SU-DHL-6 (cell line): ENCODE measurements around the gene RPGR.

Experiments
- H2AFZ ChIP-seq: fragments of 200-600 bp; sonication (generic); 2 replicates; pipeline ENCODE4 v1.6.1; 2014; ENCODE audit warnings: low read depth, mild to moderate bottlenecking, moderate library complexity, mixed read lengths, antibody characterized with exemption, low read length; ENCODE audit not compliant: severe bottlenecking
- H3F3A ChIP-seq: fragments of 200-600 bp; shearing (Covaris generic); 2 replicates; pipeline ENCODE4 v1.6.0; 2016; ENCODE audit warnings: antibody characterized with exemption, mild to moderate bottlenecking; ENCODE audit not compliant: insufficient read depth
- H3K27ac ChIP-seq: fragments of 200-600 bp; sonication (generic); 2 replicates; pipeline ENCODE4 v1.5.1; 2016; ENCODE audit warnings: low read depth, mild to moderate bottlenecking, low read length, moderate library complexity, mixed read lengths
- H3K27me3 ChIP-seq: fragments of 200-600 bp; sonication (generic), shearing (Covaris generic); 2 replicates; pipeline ENCODE4 v1.6.0; 2014; ENCODE audit warnings: mild to moderate bottlenecking, low read length
- H3K36me3 ChIP-seq: fragments of 200-600 bp; sonication (generic); 2 replicates; pipeline ENCODE4 v1.6.1; 2014; ENCODE audit warnings: mild to moderate bottlenecking, low read length, mixed read lengths
- H3K4me2 ChIP-seq: fragments of 300-600, 200-600 bp; shearing (Covaris generic), sonication (generic); 2 replicates; pipeline ENCODE4 v1.6.0; 2014; ENCODE audit warnings: low read length, low read depth, mild to moderate bottlenecking; ENCODE audit not compliant: poor library complexity, severe bottlenecking
- H3K4me3 ChIP-seq: fragments of 200-600 bp; sonication (generic); 2 replicates; pipeline ENCODE4 v1.5.1; 2014; ENCODE audit warnings: antibody characterized with exemption, low read length, mild to moderate bottlenecking, mixed read lengths; ENCODE audit not compliant: insufficient read depth, poor library complexity, severe bottlenecking
- H3K79me2 ChIP-seq: fragments of 200-600 bp; sonication (generic); 2 replicates; pipeline ENCODE4 v1.6.1; 2014; ENCODE audit warnings: mild to moderate bottlenecking, low read length, moderate library complexity; ENCODE audit not compliant: insufficient read depth
- H3K9ac ChIP-seq: fragments of 200-600 bp; sonication (generic); 2 replicates; pipeline ENCODE4 v1.7.0; 2014; ENCODE audit warnings: mild to moderate bottlenecking, low read length
- H3K9me2 ChIP-seq: fragments of 200-600 bp; sonication (generic); replicated peaks from 2 replicates; pipeline ENCODE4 v1.6.1; 2014; ENCODE audit warnings: low read length; ENCODE audit not compliant: insufficient read depth
- H3K9me3 ChIP-seq: fragments of 200-600 bp; sonication (generic); 2 replicates; pipeline ENCODE4 v1.6.1; 2014; ENCODE audit warnings: low read length, mixed read lengths; ENCODE audit not compliant: insufficient read depth
- H4K20me1 ChIP-seq: fragments of 200-600 bp; sonication (generic); 2 replicates; pipeline ENCODE4 v1.6.1; 2014; ENCODE audit warnings: low read depth, mild to moderate bottlenecking, antibody characterized with exemption, low read length, moderate library complexity, mixed read lengths
- EZH2phosphoT487 ChIP-seq: fragments of 200-600 bp; sonication (generic), shearing (Covaris generic); conservative IDR thresholded peaks from 2 replicates; pipeline ENCODE4 v1.6.1; 2018; ENCODE audit warnings: mild to moderate bottlenecking, antibody characterized with exemption, low read length, moderate library complexity, mixed read lengths
- TF ChIP-seq, protein P1 (sequence below): fragments of 200-600 bp; sonication (generic); IDR thresholded peaks from one replicate; pipeline ENCODE4 v1.5.1; 2017; ENCODE audit warnings: antibody characterized with exemption, mild to moderate bottlenecking, low read length, moderate library complexity; ENCODE audit not compliant: insufficient read depth, poor library complexity, severe bottlenecking

RPGR gene

GRCh38 chrX:38233891-38234667, 93.2 kb downstream of the RPGR start:
- Histone ChIP-seq H3K9ac (no peak overlapping the region), H2AFZ (no peak overlapping the region), H3F3A (no peaks in the 10 kb centered on the region), H3K4me2 (no peak overlapping the region), H3K36me3 (no peaks in the 10 kb centered on the region), H3K79me2 (no peaks in the 10 kb centered on the region), H3K27me3 (no peaks in the 10 kb centered on the region), H4K20me1 (no peaks in the 10 kb centered on the region), H3K4me3 (no peak overlapping the region), H3K27ac (no peak overlapping the region), H3K9me3 (no peaks in the 10 kb centered on the region), H3K9me2 (no peaks in the 10 kb centered on the region)
- TF ChIP-seq EZH2phosphoT487: no peak
- TF ChIP-seq, protein P1, sequence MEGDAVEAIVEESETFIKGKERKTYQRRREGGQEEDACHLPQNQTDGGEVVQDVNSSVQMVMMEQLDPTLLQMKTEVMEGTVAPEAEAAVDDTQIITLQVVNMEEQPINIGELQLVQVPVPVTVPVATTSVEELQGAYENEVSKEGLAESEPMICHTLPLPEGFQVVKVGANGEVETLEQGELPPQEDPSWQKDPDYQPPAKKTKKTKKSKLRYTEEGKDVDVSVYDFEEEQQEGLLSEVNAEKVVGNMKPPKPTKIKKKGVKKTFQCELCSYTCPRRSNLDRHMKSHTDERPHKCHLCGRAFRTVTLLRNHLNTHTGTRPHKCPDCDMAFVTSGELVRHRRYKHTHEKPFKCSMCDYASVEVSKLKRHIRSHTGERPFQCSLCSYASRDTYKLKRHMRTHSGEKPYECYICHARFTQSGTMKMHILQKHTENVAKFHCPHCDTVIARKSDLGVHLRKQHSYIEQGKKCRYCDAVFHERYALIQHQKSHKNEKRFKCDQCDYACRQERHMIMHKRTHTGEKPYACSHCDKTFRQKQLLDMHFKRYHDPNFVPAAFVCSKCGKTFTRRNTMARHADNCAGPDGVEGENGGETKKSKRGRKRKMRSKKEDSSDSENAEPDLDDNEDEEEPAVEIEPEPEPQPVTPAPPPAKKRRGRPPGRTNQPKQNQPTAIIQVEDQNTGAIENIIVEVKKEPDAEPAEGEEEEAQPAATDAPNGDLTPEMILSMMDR: no peak

- Histone ChIP-seq H3K36me3 (no peaks in the 10 kb centered on the region), H3K9me2 (no peaks in the 10 kb centered on the region), H3K9me3 (no peaks in the 10 kb centered on the region), H3F3A (no peaks in the 10 kb centered on the region), H3K9ac (no peak overlapping the region), H4K20me1 (no peaks in the 10 kb centered on the region), H3K4me2 (no peak overlapping the region), H3K27me3 (no peaks in the 10 kb centered on the region), H3K27ac (no peak overlapping the region), H3K79me2 (no peaks in the 10 kb centered on the region), H3K4me3 (no peak overlapping the region), H2AFZ (no peak overlapping the region)
- TF ChIP-seq, protein P1: no peak
- no peak for TF ChIP-seq EZH2phosphoT487
These were observed 95.1 kb downstream of the RPGR start for GRCh38 chrX:38232079-38232686.

GRCh38 chrX:38225093-38225492, 102.2 kb downstream of the RPGR start:
- no peaks in the 10 kb centered on the region for H3K9me3 ChIP-seq
- H3K27ac ChIP-seq: no peak overlapping the region
- H3K9me2 ChIP-seq: no peaks in the 10 kb centered on the region
- H4K20me1 ChIP-seq: no peaks in the 10 kb centered on the region
- no peak overlapping the region for H3K9ac ChIP-seq
- TF ChIP-seq, protein P1: no peak
- TF ChIP-seq EZH2phosphoT487: no peak
- H2AFZ ChIP-seq: no peak overlapping the region
- H3K4me3 ChIP-seq: no peak overlapping the region
- H3F3A ChIP-seq: no peaks in the 10 kb centered on the region
- no peaks in the 10 kb centered on the region for H3K36me3 ChIP-seq
- no peaks in the 10 kb centered on the region for H3K79me2 ChIP-seq
- H3K27me3 ChIP-seq: no peaks in the 10 kb centered on the region
- no peak overlapping the region for H3K4me2 ChIP-seq
